ENCODE measurements around the gene IQCK.

DNA sequence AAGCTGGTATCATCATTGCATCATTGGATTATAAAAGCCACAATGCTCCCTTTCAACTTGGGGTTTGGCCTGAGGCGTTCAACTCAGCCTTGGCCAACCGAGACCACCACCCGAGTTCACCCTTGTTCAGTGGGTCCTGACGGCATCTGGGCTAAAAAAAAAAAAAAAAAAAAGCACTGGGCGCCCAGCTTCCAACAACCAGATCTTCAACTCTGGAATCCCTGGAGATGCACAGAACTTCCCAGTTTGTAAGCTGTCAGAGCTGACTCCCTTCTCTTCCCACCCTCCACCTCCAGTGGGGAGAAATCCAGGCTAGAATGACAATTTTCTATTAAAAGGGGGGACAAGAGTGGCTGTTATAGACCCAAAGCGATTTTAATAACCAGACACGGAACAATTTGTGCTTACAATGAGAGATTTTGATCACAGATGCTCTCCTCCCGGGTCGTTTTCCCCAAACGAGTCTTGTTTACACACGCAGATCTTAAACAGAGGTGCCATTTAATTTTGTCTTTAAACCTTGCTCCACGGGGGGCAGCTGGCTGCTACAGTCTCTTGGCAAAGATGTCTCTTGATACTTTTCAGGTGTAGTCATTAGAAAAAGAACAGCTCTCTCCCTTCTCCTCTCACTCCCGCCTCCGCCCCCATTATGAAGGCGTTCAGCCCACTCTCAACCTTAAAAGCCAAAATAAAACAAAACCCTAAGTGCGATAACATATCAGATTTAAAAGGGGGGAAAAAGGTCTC is 139.7 kb downstream of the IQCK start:
- TF ChIP-seq, protein P1, sequence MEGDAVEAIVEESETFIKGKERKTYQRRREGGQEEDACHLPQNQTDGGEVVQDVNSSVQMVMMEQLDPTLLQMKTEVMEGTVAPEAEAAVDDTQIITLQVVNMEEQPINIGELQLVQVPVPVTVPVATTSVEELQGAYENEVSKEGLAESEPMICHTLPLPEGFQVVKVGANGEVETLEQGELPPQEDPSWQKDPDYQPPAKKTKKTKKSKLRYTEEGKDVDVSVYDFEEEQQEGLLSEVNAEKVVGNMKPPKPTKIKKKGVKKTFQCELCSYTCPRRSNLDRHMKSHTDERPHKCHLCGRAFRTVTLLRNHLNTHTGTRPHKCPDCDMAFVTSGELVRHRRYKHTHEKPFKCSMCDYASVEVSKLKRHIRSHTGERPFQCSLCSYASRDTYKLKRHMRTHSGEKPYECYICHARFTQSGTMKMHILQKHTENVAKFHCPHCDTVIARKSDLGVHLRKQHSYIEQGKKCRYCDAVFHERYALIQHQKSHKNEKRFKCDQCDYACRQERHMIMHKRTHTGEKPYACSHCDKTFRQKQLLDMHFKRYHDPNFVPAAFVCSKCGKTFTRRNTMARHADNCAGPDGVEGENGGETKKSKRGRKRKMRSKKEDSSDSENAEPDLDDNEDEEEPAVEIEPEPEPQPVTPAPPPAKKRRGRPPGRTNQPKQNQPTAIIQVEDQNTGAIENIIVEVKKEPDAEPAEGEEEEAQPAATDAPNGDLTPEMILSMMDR (IDR thresholded peaks at IDR 0.05; ENCODE audit: insufficient read depth, low read length, poor library complexity, severe bottlenecking): no peak
- TF ChIP-seq EZH2phosphoT487 (conservative IDR thresholded peaks at IDR 0.05; ENCODE audit: low read length): no peak

All from SU-DHL-6 (cell line).